Activated T-helper 2 cell treated with anti-CD3 and anti-CD28 coated beads, Interferon-gamma antibody, Interleukin-2, Interleukin-4, amounts not matched to agents 10 μg/mL and 5 μg/mL and 100 μg/mL, durations not matched to agents 14 hours and 24 hours and 36 hours (primary cell): Measurements from ENCODE around the gene GLS. TPM values are rescaled to one million over a fixed set of nuclear protein-coding genes. Genes with fewer than 3 reads are reported as not detected.

Source experiments
- DNase-seq: peaks from one replicate; pipeline ENCODE4 v3.0.0; 2021; ENCODE audit warnings: low spot score
- H3K27ac Mint-ChIP-seq: one replicate; pipeline ENCODE4 v1.8.0; 2021; ENCODE audit warnings: mixed read lengths
- H3K27me3 Mint-ChIP-seq: one replicate; pipeline ENCODE4 v1.8.0; 2021; ENCODE audit warnings: low read depth, mixed read lengths
- H3K36me3 Mint-ChIP-seq: one replicate; pipeline ENCODE4 v1.8.0; 2021; ENCODE audit warnings: low read depth, mixed read lengths
- H3K4me1 Mint-ChIP-seq: one replicate; pipeline ENCODE4 v1.8.0; 2021; ENCODE audit warnings: low read depth, mixed read lengths
- H3K4me3 Mint-ChIP-seq: one replicate; pipeline ENCODE4 v1.8.0; 2021; ENCODE audit warnings: low read depth, mild to moderate bottlenecking, moderate library complexity, mixed read lengths
- H3K9me3 Mint-ChIP-seq: one replicate; pipeline ENCODE4 v1.8.0; 2021; ENCODE audit warnings: mixed read lengths
- intact Hi-C: fragments of 100-400 bp; cut with micrococcal nuclease; formaldehyde crosslinking; loops from one replicate; pipeline ENCODE4 v1.15.1; 2023
- total RNA-seq: library from RNA; stranded (reverse); gene quantifications from 2 replicates; pipeline ENCODE4 v1.2.3, GENCODE V29; 2022

GLS gene
- total RNA-seq, 1 donor from 2014 or later = 195 TPM

DNA sequence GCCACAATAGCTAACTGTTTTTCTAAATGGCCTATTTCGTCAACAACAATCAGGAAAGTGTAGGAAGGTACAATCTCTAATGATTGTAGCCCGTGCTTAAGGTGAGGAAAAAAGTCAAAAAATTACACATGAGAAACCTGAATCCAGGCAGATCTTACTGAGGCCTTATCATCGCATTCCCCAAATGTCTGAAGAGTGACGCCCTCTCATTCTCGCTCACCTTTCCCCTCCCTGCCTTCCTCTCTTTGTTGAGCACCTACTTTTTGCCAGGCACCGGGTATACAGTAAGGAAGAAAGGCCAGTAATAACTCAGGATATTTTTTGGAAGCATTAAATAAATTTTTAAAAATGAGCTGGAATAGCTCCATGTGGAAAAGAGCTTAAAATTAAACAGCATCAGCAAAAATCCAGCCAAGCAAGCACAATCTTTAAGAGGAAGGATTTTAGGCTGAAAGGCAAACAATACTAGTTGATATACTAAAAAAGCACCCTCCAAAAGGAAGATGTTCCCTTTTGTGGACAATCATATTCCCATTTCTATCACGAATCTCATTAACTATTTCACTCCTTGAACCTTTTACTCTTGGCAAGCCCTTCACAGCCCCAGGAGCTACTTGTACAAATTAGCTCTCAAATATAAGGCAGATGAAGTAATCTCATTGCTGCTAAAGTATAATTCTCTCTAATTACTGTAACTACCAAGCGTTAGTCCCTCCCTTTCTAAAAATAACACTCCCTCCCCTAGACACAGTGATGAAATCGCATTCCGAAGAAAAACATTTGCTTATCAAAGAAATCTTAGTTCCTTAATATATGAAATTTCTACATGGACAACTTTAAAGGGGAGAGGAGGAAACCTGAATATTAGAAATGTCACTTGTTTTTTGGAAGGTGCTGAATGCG, 93.4 kb downstream of the GLS start:
- peaks cover 41% of the 10 kb centered on the region for H3K4me1 Mint-ChIP-seq
- intact Hi-C loops = no loop called here
- H3K9me3 Mint-ChIP-seq = no peaks in the 10 kb centered on the region
- no peak for DNase-seq
- no peaks in the 10 kb centered on the region for H3K27me3 Mint-ChIP-seq
- peak overlapping the region; percentile 73 for H3K27ac Mint-ChIP-seq
- peaks cover 95% of the 10 kb centered on the region for H3K36me3 Mint-ChIP-seq
- no peak overlapping the region for H3K4me3 Mint-ChIP-seq

DNA sequence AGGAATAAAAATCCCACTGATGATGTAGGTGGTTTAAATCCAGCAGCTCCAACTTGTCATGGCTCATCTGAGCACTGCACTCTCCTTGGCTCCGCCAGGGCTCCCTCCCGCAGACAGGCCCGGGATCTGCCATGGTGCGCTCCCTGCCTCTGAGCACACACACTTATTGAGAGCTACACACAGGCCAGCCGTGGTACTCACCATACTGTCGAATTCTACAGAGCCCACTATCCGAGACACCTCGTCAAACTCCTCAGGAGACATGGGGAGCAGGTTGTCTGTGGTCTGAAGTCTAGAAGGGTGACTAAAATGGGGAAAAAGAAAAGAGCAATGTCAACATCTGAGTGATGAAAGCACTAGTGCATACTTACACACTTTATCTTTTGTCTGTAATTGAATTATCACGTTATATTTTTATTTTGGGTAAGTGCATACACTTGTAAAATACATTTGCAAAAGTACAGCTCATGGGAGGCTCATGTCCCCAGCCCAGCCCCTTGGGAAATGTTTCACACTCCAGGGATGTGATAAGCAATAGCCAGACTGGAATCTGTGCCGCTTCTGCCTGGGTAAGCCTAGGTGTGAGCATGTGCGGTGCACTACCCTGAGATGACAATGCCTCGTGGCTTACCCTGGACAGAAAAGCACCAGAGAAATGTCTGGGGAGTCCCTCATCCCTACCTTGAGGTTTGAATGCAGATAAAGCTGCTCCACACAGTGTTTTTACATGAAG, 94.2 kb downstream of the GLS start:
- no peak for DNase-seq
- H3K4me1 Mint-ChIP-seq = peaks cover 41% of the 10 kb centered on the region
- H3K9me3 Mint-ChIP-seq = no peaks in the 10 kb centered on the region
- H3K27ac Mint-ChIP-seq = peak overlapping the region; percentile 33
- intact Hi-C loops = no loop called here
- no peak overlapping the region for H3K4me3 Mint-ChIP-seq
- H3K27me3 Mint-ChIP-seq = no peaks in the 10 kb centered on the region
- peaks cover 95% of the 10 kb centered on the region for H3K36me3 Mint-ChIP-seq

DNA sequence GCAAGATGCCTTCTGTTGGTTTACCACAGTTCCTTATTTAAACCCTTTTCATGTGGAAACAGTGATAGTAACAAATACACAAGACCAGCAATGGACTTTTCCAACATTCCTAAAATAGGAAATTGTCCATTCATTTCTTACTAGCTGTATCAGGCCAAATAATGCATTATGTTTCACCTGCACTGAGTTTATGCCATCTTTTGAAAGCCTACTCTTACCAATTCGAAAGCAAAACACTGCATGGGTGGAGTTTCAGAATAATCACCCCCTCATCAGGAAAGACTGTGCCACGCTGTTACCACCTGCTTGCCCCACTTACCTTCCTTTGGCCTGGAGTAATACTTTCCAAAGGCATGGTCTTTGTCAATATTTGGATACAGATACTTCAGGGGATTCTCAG, 95.9 kb downstream of the GLS start:
- Mint-ChIP-seq H3K4me1 (peaks cover 40% of the 10 kb centered on the region), H3K9me3 (no peaks in the 10 kb centered on the region)
- intact Hi-C loops = no loop called here

GRCh38 chr2:190977505-190977904, 96.9 kb downstream of the GLS start:
- H3K4me1 Mint-ChIP-seq = peaks cover 48% of the 10 kb centered on the region
- no peaks in the 10 kb centered on the region for H3K27me3 Mint-ChIP-seq
- H3K4me3 Mint-ChIP-seq = no peak overlapping the region
- no peak for DNase-seq
- H3K27ac Mint-ChIP-seq = peak overlapping the region; percentile 60
- peaks cover 96% of the 10 kb centered on the region for H3K36me3 Mint-ChIP-seq
- H3K9me3 Mint-ChIP-seq = no peaks in the 10 kb centered on the region
- intact Hi-C loops = no loop called here

More for the DNA sequence above, 95.9 kb downstream of the GLS start:
- Mint-ChIP-seq H3K4me3 (no peak overlapping the region), H3K36me3 (peaks cover 95% of the 10 kb centered on the region), H3K27ac (peak overlapping the region; percentile 78), H3K27me3 (no peaks in the 10 kb centered on the region)
- DNase-seq = no peak

GRCh38 chr2:190978389-190979053, 97.9 kb downstream of the GLS start:
- Mint-ChIP-seq H3K27ac (peak overlapping the region; percentile 60), H3K4me3 (no peak overlapping the region), H3K9me3 (no peaks in the 10 kb centered on the region), H3K36me3 (peaks cover 96% of the 10 kb centered on the region), H3K27me3 (no peaks in the 10 kb centered on the region), H3K4me1 (peaks cover 52% of the 10 kb centered on the region)
- no peak for DNase-seq
- intact Hi-C loops = no loop called here

GRCh38 chr2:190979906-190980629, 99.4 kb downstream of the GLS start:
- peak overlapping the region; percentile 87 for H3K27ac Mint-ChIP-seq
- peaks cover 96% of the 10 kb centered on the region for H3K36me3 Mint-ChIP-seq
- H3K27me3 Mint-ChIP-seq = no peaks in the 10 kb centered on the region
- peaks cover 61% of the 10 kb centered on the region for H3K4me1 Mint-ChIP-seq
- H3K9me3 Mint-ChIP-seq = no peaks in the 10 kb centered on the region
- H3K4me3 Mint-ChIP-seq = no peak overlapping the region
- intact Hi-C loops = no loop called here
- DNase-seq = no peak

DNA sequence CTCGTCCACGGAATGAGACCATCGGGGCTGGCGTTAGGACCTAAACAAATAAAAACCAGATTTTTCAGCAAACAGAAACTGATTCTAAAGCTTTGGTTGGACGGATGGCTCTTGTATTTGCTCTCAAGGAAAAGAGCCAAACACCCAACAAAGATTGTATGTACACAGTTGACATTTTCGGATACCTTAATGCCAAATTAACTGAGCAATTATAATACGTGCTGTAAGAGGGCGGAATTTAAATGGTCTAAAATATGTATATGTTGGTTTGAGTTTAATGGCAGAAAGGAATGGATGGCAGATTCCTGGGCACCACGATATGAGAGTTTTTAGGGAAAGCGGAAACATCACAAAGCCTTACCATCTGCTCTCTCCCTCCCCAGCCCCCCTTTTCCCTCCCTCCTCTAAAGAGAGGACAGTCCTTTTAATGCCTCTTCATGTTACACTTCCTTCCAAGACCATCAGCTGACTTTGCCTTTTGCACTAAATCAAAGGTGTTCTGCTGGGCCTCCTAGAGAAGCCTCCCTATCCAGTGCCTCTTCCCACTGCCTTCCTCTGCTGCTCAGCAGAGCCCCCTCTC, 100.1 kb downstream of the GLS start:
- Mint-ChIP-seq H3K4me1 (peaks cover 67% of the 10 kb centered on the region), H3K27ac (peak overlapping the region; percentile 87), H3K9me3 (no peaks in the 10 kb centered on the region), H3K36me3 (peaks cover 96% of the 10 kb centered on the region), H3K4me3 (no peak overlapping the region), H3K27me3 (no peaks in the 10 kb centered on the region)
- intact Hi-C loops = no loop called here
- DNase-seq = no peak

- peaks cover 72% of the 10 kb centered on the region for H3K4me1 Mint-ChIP-seq
- no peak overlapping the region for H3K4me3 Mint-ChIP-seq
- intact Hi-C loops = no loop called here
- H3K27me3 Mint-ChIP-seq = no peaks in the 10 kb centered on the region
- no peak for DNase-seq
- H3K9me3 Mint-ChIP-seq = no peaks in the 10 kb centered on the region
- H3K27ac Mint-ChIP-seq = peak overlapping the region; percentile 87
- peaks cover 96% of the 10 kb centered on the region for H3K36me3 Mint-ChIP-seq
These were observed 100.7 kb downstream of the GLS start for GRCh38 chr2:190981333-190981732.

GRCh38 chr2:190981733-190982132, 101.1 kb downstream of the GLS start:
- Mint-ChIP-seq H3K9me3 (no peaks in the 10 kb centered on the region), H3K36me3 (peaks cover 96% of the 10 kb centered on the region), H3K4me1 (peaks cover 70% of the 10 kb centered on the region), H3K27ac (peak overlapping the region; percentile 87), H3K27me3 (no peaks in the 10 kb centered on the region), H3K4me3 (no peak overlapping the region)
- no peak for DNase-seq
- intact Hi-C loops = no loop called here

DNA sequence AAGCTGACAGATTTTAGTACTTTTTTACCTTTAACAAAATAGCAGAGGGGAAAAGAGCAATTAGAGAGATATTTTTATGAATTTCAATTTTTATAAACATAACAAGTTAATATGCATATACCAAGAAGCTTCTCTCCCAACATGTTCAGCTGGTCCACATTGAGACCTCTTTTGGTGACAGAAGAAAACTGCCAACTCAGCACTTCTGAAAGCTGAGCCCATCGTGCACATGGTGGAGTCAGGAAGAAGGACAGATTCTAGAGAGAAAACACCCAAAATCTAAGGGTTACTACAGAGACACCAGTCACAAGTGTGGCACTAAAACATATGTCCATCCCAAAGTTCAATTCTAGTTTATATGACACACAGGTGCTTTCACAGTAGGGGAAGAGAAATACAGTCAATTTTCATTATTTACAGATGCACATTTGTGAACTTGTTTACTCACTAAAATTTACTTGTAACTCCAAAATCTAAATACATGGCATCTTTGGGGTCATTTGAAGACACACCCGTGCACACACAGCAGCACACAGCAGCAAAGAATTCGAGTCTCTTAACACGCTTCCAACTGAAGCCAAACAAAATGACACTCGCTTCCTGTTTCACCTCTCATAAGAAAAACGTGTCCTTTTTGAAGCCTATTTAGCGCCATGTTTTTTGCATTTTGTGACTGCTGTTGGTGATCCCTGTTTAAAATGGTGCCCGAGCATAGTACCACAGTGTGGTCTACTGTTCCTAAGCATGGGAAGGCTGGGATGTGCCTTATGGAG, 101.8 kb downstream of the GLS start:
- H3K36me3 Mint-ChIP-seq = peaks cover 97% of the 10 kb centered on the region
- no peak for DNase-seq
- peaks cover 71% of the 10 kb centered on the region for H3K4me1 Mint-ChIP-seq
- H3K27ac Mint-ChIP-seq = peak overlapping the region; percentile 81
- no peaks in the 10 kb centered on the region for H3K27me3 Mint-ChIP-seq
- H3K9me3 Mint-ChIP-seq = no peaks in the 10 kb centered on the region
- H3K4me3 Mint-ChIP-seq = no peak overlapping the region
- intact Hi-C loops = no loop called here

GRCh38 chr2:190984595-190984994, 104.0 kb downstream of the GLS start:
- H3K9me3 Mint-ChIP-seq = no peaks in the 10 kb centered on the region
- no peak for DNase-seq
- intact Hi-C loops = loop anchor here (2.0 kb wide), 2 partner anchors 14 to 50 kb away; no protein-coding TSS in a partner anchor
- peaks cover 97% of the 10 kb centered on the region for H3K36me3 Mint-ChIP-seq
- H3K27ac Mint-ChIP-seq = peak overlapping the region; percentile 69
- no peaks in the 10 kb centered on the region for H3K27me3 Mint-ChIP-seq
- no peak overlapping the region for H3K4me3 Mint-ChIP-seq
- H3K4me1 Mint-ChIP-seq = peaks cover 61% of the 10 kb centered on the region
